ENCODE results near the gene RAD52. TPM values are rescaled to one million over a fixed set of nuclear protein-coding genes. Genes with fewer than 3 reads are reported as not detected.

Gene RAD52
- total and polyA plus RNA-seq, 4 donors, result 3.7 to 14.2 (median 6.7) TPM

DNA sequence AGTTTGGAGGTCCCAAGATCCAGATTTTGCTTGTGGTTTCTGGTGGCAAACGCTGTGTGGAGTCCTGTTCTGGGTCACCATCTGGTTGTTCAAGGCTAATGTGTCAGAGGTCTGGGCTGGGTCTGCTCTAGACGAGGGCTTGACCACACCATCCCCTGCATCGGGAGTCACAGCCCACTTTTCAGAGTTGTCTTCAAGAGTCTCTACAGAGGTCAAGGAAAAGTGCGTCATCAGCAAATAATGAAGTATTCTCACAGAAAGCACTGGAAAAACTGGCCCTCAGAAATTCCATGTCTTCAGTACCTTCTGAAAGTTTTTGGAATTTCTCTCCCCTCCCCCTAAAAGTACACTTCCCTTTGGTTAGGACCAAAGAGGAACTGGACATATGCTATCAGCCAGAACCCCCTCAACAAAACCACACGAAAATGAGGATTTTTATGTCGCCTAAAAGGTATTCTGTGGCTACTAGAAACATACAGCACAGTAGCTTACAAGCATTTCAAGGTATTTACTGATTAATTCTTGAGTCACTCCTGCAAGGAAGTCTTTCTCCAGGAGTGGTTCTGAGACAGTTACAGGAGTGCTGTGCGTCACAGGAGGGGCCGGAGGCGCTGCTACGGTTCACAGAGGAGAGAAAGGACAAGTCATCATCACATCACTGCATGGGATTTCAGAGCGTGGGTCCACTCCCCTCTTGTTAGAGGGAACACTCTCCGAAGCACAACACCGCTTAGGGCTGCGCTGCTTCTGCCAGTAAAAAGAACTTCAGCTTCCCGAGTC is 35.4 kb downstream of the RAD52 start:
- H3K9me3 ChIP-seq (ENCODE audit: control insufficient read depth in 4 of 4, low read length in 3 of 4), result no peaks in the 10 kb centered on the region
- H3K4me3 ChIP-seq (ENCODE audit: low read depth in 1 of 3, low read length in 3 of 3), result no peak overlapping the region
- H3K9ac ChIP-seq (ENCODE audit: low read depth in 1 of 2, low read length in 2 of 2), result no peak overlapping the region
- TF ChIP-seq, protein P1, sequence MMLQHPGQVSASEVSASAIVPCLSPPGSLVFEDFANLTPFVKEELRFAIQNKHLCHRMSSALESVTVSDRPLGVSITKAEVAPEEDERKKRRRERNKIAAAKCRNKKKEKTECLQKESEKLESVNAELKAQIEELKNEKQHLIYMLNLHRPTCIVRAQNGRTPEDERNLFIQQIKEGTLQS (IDR thresholded peaks at IDR 0.05), result no peak
- TF ChIP-seq YY1 (IDR thresholded peaks at IDR 0.05) (no peak), TAF1 (conservative IDR thresholded peaks at IDR 0.05) (no peak), HNF4A (conservative IDR thresholded peaks at IDR 0.05) (no peak), FOXA2 (IDR thresholded peaks at IDR 0.05) (no peak), JUND (IDR thresholded peaks at IDR 0.05) (no peak), GABPA (IDR thresholded peaks at IDR 0.05 in 1 of 2, conservative IDR thresholded peaks at IDR 0.05 in 1 of 2) (no peak), NR2F2 (IDR thresholded peaks at IDR 0.05) (no peak), EGR1 (IDR thresholded peaks at IDR 0.05; ENCODE audit: low read depth in 2 of 2) (no peak), HNF4G (IDR thresholded peaks at IDR 0.05) (no peak)
- TF ChIP-seq, protein P2, sequence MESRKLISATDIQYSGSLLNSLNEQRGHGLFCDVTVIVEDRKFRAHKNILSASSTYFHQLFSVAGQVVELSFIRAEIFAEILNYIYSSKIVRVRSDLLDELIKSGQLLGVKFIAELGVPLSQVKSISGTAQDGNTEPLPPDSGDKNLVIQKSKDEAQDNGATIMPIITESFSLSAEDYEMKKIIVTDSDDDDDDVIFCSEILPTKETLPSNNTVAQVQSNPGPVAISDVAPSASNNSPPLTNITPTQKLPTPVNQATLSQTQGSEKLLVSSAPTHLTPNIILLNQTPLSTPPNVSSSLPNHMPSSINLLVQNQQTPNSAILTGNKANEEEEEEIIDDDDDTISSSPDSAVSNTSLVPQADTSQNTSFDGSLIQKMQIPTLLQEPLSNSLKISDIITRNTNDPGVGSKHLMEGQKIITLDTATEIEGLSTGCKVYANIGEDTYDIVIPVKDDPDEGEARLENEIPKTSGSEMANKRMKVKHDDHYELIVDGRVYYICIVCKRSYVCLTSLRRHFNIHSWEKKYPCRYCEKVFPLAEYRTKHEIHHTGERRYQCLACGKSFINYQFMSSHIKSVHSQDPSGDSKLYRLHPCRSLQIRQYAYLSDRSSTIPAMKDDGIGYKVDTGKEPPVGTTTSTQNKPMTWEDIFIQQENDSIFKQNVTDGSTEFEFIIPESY (IDR thresholded peaks at IDR 0.05), result no peak
- TF ChIP-seq, protein P3, sequence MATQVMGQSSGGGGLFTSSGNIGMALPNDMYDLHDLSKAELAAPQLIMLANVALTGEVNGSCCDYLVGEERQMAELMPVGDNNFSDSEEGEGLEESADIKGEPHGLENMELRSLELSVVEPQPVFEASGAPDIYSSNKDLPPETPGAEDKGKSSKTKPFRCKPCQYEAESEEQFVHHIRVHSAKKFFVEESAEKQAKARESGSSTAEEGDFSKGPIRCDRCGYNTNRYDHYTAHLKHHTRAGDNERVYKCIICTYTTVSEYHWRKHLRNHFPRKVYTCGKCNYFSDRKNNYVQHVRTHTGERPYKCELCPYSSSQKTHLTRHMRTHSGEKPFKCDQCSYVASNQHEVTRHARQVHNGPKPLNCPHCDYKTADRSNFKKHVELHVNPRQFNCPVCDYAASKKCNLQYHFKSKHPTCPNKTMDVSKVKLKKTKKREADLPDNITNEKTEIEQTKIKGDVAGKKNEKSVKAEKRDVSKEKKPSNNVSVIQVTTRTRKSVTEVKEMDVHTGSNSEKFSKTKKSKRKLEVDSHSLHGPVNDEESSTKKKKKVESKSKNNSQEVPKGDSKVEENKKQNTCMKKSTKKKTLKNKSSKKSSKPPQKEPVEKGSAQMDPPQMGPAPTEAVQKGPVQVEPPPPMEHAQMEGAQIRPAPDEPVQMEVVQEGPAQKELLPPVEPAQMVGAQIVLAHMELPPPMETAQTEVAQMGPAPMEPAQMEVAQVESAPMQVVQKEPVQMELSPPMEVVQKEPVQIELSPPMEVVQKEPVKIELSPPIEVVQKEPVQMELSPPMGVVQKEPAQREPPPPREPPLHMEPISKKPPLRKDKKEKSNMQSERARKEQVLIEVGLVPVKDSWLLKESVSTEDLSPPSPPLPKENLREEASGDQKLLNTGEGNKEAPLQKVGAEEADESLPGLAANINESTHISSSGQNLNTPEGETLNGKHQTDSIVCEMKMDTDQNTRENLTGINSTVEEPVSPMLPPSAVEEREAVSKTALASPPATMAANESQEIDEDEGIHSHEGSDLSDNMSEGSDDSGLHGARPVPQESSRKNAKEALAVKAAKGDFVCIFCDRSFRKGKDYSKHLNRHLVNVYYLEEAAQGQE (IDR thresholded peaks at IDR 0.05), result no peak
- peaks cover 0 to 2% (median 0%) of the 10 kb centered on the region in 4 donors for H3K4me1 ChIP-seq (ENCODE audit: control insufficient read depth in 4 of 4, insufficient read depth in 4 of 4, low read length in 3 of 4)
- peaks cover 11 to 54% (median 35%) of the 10 kb centered on the region in 4 donors for H3K36me3 ChIP-seq (ENCODE audit: control insufficient read depth in 4 of 4, insufficient read depth in 3 of 4, low read depth in 1 of 4, low read length in 3 of 4)
- H3K27me3 ChIP-seq (ENCODE audit: control insufficient read depth in 4 of 4, insufficient read depth in 4 of 4, low read length in 3 of 4), result no peaks in the 10 kb centered on the region
- H3K27ac ChIP-seq (ENCODE audit: low read depth in 1 of 2, low read length in 2 of 2), result no peak overlapping the region
- WGBS, result 89% methylated on average over 15 of the region's 15 CpGs
- DNase-seq (ENCODE audit: low spot score), result no peak

DNA sequence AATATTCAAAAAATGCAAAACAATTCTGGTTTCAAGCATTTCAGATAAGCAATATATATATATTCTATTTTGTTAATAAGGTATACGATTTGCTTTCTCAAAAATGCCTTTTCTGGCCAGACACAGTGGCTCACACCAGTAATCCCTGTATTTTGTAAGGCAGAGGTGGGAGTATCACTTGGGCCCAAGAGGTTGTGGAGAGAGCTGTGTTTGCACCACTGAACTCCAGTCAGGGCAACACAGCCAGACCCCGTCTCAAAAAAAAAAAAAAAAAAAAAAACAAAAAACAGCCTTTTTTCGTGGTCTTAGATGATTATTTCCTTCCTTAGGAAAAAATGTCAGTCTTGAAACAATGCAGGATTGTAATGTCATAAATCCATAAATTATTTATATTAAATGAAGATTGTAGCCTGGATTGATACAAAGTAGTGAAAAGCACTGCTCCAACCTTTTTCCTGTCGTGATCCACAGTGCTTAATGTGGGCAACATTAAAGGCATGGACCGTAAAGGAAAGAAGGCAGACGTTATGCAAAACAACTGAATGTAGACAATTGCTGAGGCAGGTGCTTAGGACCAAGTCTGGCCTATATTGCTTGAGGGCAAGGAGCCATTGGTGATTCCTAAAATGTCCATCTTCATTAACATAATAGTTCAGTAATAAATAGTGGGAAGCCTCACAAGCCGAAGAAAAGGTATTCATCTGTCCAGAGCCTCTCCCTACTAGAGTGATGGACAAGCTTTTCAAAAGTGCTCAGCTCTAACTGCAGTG is 36.8 kb downstream of the RAD52 start:
- Histone ChIP-seq H3K9ac (ENCODE audit: low read depth in 1 of 2, low read length in 2 of 2) (no peak overlapping the region), H3K27me3 (ENCODE audit: control insufficient read depth in 4 of 4, insufficient read depth in 4 of 4, low read length in 3 of 4) (no peaks in the 10 kb centered on the region), H3K4me3 (ENCODE audit: low read depth in 1 of 3, low read length in 3 of 3) (no peak overlapping the region), H3K36me3 (ENCODE audit: control insufficient read depth in 4 of 4, insufficient read depth in 3 of 4, low read depth in 1 of 4, low read length in 3 of 4) (peaks cover 15 to 63% (median 46%) of the 10 kb centered on the region in 4 donors), H3K27ac (ENCODE audit: low read depth in 1 of 2, low read length in 2 of 2) (no peak overlapping the region), H3K9me3 (ENCODE audit: control insufficient read depth in 4 of 4, low read length in 3 of 4) (no peaks in the 10 kb centered on the region), H3K4me1 (ENCODE audit: control insufficient read depth in 4 of 4, insufficient read depth in 4 of 4, low read length in 3 of 4) (peaks cover 0 to 2% (median 0%) of the 10 kb centered on the region in 4 donors)
- 89% methylated on average over 7 of the region's 7 CpGs for WGBS
- DNase-seq (ENCODE audit: low spot score), result no peak
- TF ChIP-seq HNF4A (conservative IDR thresholded peaks at IDR 0.05) (no peak), YY1 (IDR thresholded peaks at IDR 0.05) (no peak), TAF1 (conservative IDR thresholded peaks at IDR 0.05) (no peak), GABPA (IDR thresholded peaks at IDR 0.05 in 1 of 2, conservative IDR thresholded peaks at IDR 0.05 in 1 of 2) (no peak), FOXA2 (IDR thresholded peaks at IDR 0.05) (no peak), SP1 (IDR thresholded peaks at IDR 0.05) (no peak), NR2F2 (IDR thresholded peaks at IDR 0.05) (no peak), JUND (IDR thresholded peaks at IDR 0.05) (no peak), FOXA1 (IDR thresholded peaks at IDR 0.05) (no peak), EGR1 (IDR thresholded peaks at IDR 0.05; ENCODE audit: low read depth in 2 of 2) (no peak), RAD21 (IDR thresholded peaks at IDR 0.05) (no peak), RXRA (IDR thresholded peaks at IDR 0.05) (no peak)
- TF ChIP-seq, protein P4, sequence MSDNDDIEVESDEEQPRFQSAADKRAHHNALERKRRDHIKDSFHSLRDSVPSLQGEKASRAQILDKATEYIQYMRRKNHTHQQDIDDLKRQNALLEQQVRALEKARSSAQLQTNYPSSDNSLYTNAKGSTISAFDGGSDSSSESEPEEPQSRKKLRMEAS (IDR thresholded peaks at IDR 0.05), result no peak
- TF ChIP-seq, protein P1 (IDR thresholded peaks at IDR 0.05), result no peak
- TF ChIP-seq, protein P5, sequence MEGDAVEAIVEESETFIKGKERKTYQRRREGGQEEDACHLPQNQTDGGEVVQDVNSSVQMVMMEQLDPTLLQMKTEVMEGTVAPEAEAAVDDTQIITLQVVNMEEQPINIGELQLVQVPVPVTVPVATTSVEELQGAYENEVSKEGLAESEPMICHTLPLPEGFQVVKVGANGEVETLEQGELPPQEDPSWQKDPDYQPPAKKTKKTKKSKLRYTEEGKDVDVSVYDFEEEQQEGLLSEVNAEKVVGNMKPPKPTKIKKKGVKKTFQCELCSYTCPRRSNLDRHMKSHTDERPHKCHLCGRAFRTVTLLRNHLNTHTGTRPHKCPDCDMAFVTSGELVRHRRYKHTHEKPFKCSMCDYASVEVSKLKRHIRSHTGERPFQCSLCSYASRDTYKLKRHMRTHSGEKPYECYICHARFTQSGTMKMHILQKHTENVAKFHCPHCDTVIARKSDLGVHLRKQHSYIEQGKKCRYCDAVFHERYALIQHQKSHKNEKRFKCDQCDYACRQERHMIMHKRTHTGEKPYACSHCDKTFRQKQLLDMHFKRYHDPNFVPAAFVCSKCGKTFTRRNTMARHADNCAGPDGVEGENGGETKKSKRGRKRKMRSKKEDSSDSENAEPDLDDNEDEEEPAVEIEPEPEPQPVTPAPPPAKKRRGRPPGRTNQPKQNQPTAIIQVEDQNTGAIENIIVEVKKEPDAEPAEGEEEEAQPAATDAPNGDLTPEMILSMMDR (IDR thresholded peaks at IDR 0.05; ENCODE audit: low read depth, low read length, missing input control), result no peak
- TF ChIP-seq, protein P2 (IDR thresholded peaks at IDR 0.05), result no peak

Measured in liver (tissue), 9 donors.